Measurements from ENCODE around the gene UBTF. TPM values are rescaled to one million over a fixed set of nuclear protein-coding genes. Genes with fewer than 3 reads are reported as not detected.

The UBTF gene
- total and polyA plus RNA-seq, 9 of the 15 experiments (the other 6 are each of a cell fraction or from before 2014, with no cell fraction given) = 1.2 to 113 (median 83.6) TPM

DNA sequence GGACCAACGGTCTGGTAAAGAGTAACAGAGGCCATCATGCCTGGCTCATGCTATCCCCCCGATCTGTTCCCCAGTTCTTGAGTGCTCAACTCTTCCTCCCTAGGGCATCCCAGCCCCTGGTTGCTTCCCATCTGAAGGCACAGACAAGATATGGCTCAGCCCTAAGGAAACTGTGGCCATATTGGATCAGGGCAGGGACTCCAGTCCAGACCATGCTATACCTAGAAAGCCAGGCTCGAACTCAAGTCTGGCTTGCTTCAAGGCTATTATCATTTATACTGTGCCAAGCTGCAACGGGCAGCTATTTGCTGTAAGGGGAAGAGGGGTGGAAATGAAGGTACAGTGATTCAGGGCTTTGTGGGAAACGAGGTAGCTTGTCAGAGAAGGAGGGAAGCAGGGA, 2.8 kb downstream of the UBTF start:
- Histone ChIP-seq H3K4me2 (ENCODE audit: insufficient read depth, low read length) (peak overlapping the region; percentile 95), H3K79me2 (ENCODE audit: control insufficient read depth, insufficient read depth, low read length) (peaks cover 47% of the 10 kb centered on the region), H3K9me1 (ENCODE audit: control insufficient read depth, insufficient read depth, low read length) (no peaks in the 10 kb centered on the region), H3K9ac (ENCODE audit: insufficient read depth in 1 of 2, low read depth in 2 of 2, low read length in 2 of 2) (peak overlapping the region; percentile 96 to 99), H3K27ac (ENCODE audit: extremely low read depth, low read depth, low read length) (peak overlapping the region; percentile 79), H3K4me3 (peak overlapping the region; percentile 83), H3K4me1 (replicated peaks in 1 of 2; ENCODE audit: control insufficient read depth in 2 of 2, insufficient read depth in 2 of 2, low read length in 2 of 2) (peaks cover 16 to 41% of the 10 kb centered on the region in 2 experiments), H3K36me3 (ENCODE audit: control insufficient read depth, insufficient read depth, low read length) (peaks cover 57% of the 10 kb centered on the region), H2AFZ (ENCODE audit: low read depth, low read length) (no peak overlapping the region), H4K20me1 (replicated peaks; ENCODE audit: control insufficient read depth, insufficient read depth, low read length) (no peaks in the 10 kb centered on the region), H3K27me3 (ENCODE audit: control insufficient read depth in 2 of 2, insufficient read depth in 2 of 2, low read length in 2 of 2) (no peaks in the 10 kb centered on the region), H3K9me3 (replicated peaks; ENCODE audit: control insufficient read depth, insufficient read depth, low read depth, low read length) (no peaks in the 10 kb centered on the region)
- TF ChIP-seq YY1 (IDR thresholded peaks at IDR 0.05; ENCODE audit: borderline replicate concordance in 1 of 3, control insufficient read depth in 1 of 3, extremely low read depth in 1 of 3, insufficient read depth in 3 of 3, insufficient read length in 1 of 3, insufficient replicate concordance in 2 of 3, low read depth in 1 of 3, low read length in 2 of 3) = peak in 2 of 3 experiments; percentile 26 to 71
- TF ChIP-seq, protein P1, sequence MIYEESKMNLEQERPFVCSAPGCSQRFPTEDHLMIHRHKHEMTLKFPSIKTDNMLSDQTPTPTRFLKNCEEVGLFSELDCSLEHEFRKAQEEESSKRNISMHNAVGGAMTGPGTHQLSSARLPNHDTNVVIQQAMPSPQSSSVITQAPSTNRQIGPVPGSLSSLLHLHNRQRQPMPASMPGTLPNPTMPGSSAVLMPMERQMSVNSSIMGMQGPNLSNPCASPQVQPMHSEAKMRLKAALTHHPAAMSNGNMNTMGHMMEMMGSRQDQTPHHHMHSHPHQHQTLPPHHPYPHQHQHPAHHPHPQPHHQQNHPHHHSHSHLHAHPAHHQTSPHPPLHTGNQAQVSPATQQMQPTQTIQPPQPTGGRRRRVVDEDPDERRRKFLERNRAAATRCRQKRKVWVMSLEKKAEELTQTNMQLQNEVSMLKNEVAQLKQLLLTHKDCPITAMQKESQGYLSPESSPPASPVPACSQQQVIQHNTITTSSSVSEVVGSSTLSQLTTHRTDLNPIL (CRISPR knock-in tag; IDR thresholded peaks at IDR 0.05) = no peak
- no peak for TF ChIP-seq HNRNPH1 (optimal IDR thresholded peaks at IDR 0.05; ENCODE audit: low read depth, low read length)
- no peak for TF ChIP-seq NELFE (IDR thresholded peaks at IDR 0.05; ENCODE audit: insufficient read depth, insufficient read length)
- TF ChIP-seq, protein P2, sequence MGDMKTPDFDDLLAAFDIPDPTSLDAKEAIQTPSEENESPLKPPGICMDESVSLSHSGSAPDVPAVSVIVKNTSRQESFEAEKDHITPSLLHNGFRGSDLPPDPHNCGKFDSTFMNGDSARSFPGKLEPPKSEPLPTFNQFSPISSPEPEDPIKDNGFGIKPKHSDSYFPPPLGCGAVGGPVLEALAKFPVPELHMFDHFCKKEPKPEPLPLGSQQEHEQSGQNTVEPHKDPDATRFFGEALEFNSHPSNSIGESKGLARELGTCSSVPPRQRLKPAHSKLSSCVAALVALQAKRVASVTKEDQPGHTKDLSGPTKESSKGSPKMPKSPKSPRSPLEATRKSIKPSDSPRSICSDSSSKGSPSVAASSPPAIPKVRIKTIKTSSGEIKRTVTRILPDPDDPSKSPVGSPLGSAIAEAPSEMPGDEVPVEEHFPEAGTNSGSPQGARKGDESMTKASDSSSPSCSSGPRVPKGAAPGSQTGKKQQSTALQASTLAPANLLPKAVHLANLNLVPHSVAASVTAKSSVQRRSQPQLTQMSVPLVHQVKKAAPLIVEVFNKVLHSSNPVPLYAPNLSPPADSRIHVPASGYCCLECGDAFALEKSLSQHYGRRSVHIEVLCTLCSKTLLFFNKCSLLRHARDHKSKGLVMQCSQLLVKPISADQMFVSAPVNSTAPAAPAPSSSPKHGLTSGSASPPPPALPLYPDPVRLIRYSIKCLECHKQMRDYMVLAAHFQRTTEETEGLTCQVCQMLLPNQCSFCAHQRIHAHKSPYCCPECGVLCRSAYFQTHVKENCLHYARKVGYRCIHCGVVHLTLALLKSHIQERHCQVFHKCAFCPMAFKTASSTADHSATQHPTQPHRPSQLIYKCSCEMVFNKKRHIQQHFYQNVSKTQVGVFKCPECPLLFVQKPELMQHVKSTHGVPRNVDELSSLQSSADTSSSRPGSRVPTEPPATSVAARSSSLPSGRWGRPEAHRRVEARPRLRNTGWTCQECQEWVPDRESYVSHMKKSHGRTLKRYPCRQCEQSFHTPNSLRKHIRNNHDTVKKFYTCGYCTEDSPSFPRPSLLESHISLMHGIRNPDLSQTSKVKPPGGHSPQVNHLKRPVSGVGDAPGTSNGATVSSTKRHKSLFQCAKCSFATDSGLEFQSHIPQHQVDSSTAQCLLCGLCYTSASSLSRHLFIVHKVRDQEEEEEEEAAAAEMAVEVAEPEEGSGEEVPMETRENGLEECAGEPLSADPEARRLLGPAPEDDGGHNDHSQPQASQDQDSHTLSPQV (IDR thresholded peaks at IDR 0.05) = 0 out of 2 replicates have a peak, but pooled peaks have one; percentile 13
- no peak for TF ChIP-seq ZFPM2 (CRISPR knock-in tag; IDR thresholded peaks at IDR 0.05)
- TF ChIP-seq ZNF316 (IDR thresholded peaks at IDR 0.05) = peak; percentile 1
- no peak for TF ChIP-seq CBX1 (IDR thresholded peaks at IDR 0.05; ENCODE audit: low read depth)
- no peak for TF ChIP-seq HSF4 (CRISPR knock-in tag; IDR thresholded peaks at IDR 0.05; ENCODE audit: borderline replicate concordance)
- no peak for TF ChIP-seq ZNF766 (CRISPR knock-in tag; conservative IDR thresholded peaks at IDR 0.05)
- no peak for TF ChIP-seq PURB (CRISPR knock-in tag; IDR thresholded peaks at IDR 0.05; ENCODE audit: low read depth)
- no peak for TF ChIP-seq PRMT5 (CRISPR knock-in tag; IDR thresholded peaks at IDR 0.05)
- no peak for TF ChIP-seq RFX7 (CRISPR knock-in tag; IDR thresholded peaks at IDR 0.05)
- no peak for TF ChIP-seq DACH1 (IDR thresholded peaks at IDR 0.05; ENCODE audit: partially characterized antibody)
- no peak for TF ChIP-seq ZFX (CRISPR knock-in tag; IDR thresholded peaks at IDR 0.05)
- peak; percentile 83 for FAIRE-seq
- in situ Hi-C loops (cut with MboI) (no loop called here), intact Hi-C loops (cut with micrococcal nuclease) (no loop called here)
- WGBS (ENCODE audit: insufficient coverage, low coverage, missing lambda C conversion rate) = 60% methylated on average over 5 of the region's 5 CpGs
- POLR2A ChIA-PET = interaction anchor here (0.5 to 1.6 kb wide), 8 partner anchors 9 to 808 kb away, joined by 3 to 5 read pairs (median 3); no protein-coding TSS in a partner anchor
- BruUV-seq (replicated peaks) = no TSS peak
- DNase-seq (ENCODE audit: extremely low read depth in 1 of 4, low spot score in 3 of 4) = no peak
- CTCF ChIA-PET (ENCODE audit: low intra/inter-chr PET ratio) = interaction anchor here (0.5 kb wide), 1 partner anchor 118 kb away, joined by 3 read pairs; no protein-coding TSS in a partner anchor
- no peak for ATAC-seq

Measured in K562 (cell line).